Lower leg skin (tissue), 4 donors: ENCODE measurements around the gene TBCD. TPM values are rescaled to one million over a fixed set of nuclear protein-coding genes. Genes with fewer than 3 reads are reported as not detected.

Experiments
- DNase-seq, 2 donors: peaks; one replicate each; pipeline ENCODE4 v3.0.0-alpha.2; 2019; ENCODE audit warnings: low spot score in 2 of 2
- H3K4me3 ChIP-seq: fragments of 200-600 bp; sonication (generic); 2 replicates; pipeline ENCODE4 v1.5.1; 2017; ENCODE audit warnings: mild to moderate bottlenecking, low read depth; ENCODE audit not compliant: poor library complexity, severe bottlenecking
- CTCF ChIP-seq, 3 donors: fragments of 450-650 bp; IDR thresholded peaks; one replicate each; pipeline ENCODE4 v1.5.1; 2016; ENCODE audit warnings: antibody characterized with exemption in 3 of 3, mild to moderate bottlenecking in 3 of 3, moderate library complexity in 2 of 3
- POLR2A ChIP-seq, 2 donors: fragments of 450-650 bp; IDR thresholded peaks; one replicate each; pipeline ENCODE4 v1.6.1; 2016 to 2017; ENCODE audit warnings: antibody characterized with exemption in 2 of 2, mild to moderate bottlenecking in 1 of 2, moderate library complexity in 1 of 2
- WGBS, 2 donors: methylation state at CpG; one replicate each; pipeline ENCODE4 v1.1.5; 2018; 5-methylcytosine and 5-hydroxymethylcytosine counted together
- intact Hi-C: fragments of 100-400 bp; cut with DNase I; formaldehyde crosslinking; loops from one replicate; pipeline ENCODE4 v1.15.0; 2023; ENCODE audit warnings: low total_unique reads
- total RNA-seq, 4 donors: library from RNA; depleted of rRNA; stranded (reverse); fragments of >200 nt; gene quantifications; one replicate each; pipeline ENCODE4 v1.1.0, GENCODE V29; 2016

The TBCD gene
- total RNA-seq, 4 donors from 2014 or later = 38.7 to 73.4 (median 51.5) TPM

DNA sequence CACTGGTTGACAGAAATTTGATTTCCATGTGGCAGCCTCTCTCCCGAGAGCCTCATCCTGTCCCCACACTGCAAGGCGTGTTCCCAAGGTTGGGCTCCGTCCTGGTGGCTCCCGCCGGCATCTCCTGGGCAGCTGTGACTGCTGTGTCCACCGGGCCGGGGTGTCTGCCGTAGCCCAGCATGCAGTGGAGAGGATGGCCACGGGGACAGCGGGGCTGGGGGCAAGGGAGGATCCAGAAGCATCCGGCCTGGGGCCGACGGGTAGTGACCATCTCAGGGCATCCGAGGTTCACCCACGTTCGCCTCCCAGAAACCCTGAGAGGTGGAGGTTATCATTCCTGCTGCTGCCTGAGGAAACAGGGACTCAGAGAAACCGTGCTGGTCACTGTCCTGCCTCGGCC, 46.1 kb upstream of the TBCD start:
- DNase-seq = no peak
- TF ChIP-seq POLR2A (IDR thresholded peaks at IDR 0.05) (no peak), CTCF (IDR thresholded peaks at IDR 0.05) (no peak)
- WGBS, 2 donors = 88 to 95% methylated on average over 11 to 18 of the region's 18 CpGs

GRCh38 chr17:82709024-82709675, 42.7 kb upstream of the TBCD start:
- 39 to 56% methylated on average over 3 to 4 of the region's 9 CpGs for WGBS, 2 donors
- intact Hi-C loops = no loop called here
- TF ChIP-seq CTCF (IDR thresholded peaks at IDR 0.05) = no peak
- TF ChIP-seq POLR2A (IDR thresholded peaks at IDR 0.05) = no peak
- no peak overlapping the region for H3K4me3 ChIP-seq
- DNase-seq = no peak

More for the DNA sequence above, 46.1 kb upstream of the TBCD start:
- intact Hi-C loops = no loop called here
- no peak overlapping the region for H3K4me3 ChIP-seq

- intact Hi-C loops = no loop called here
Measured at GRCh38 chr17:82709676-82710498, 42.0 kb upstream of the TBCD start.

GRCh38 chr17:82710499-82711232, 41.2 kb upstream of the TBCD start:
- intact Hi-C loops = no loop called here
- TF ChIP-seq POLR2A (IDR thresholded peaks at IDR 0.05) (no peak), CTCF (IDR thresholded peaks at IDR 0.05) (no peak)
- WGBS, 2 donors = 75 to 80% methylated on average over 28 to 29 of the region's 29 CpGs
- no peak for DNase-seq
- H3K4me3 ChIP-seq = no peak overlapping the region

More at GRCh38 chr17:82709676-82710498, 42.0 kb upstream of the TBCD start:
- H3K4me3 ChIP-seq = no peak overlapping the region
- WGBS, 2 donors = 85 to 90% methylated on average over 25 of the region's 25 CpGs
- TF ChIP-seq POLR2A (IDR thresholded peaks at IDR 0.05) (no peak), CTCF (IDR thresholded peaks at IDR 0.05) (no peak)
- no peak for DNase-seq

DNA sequence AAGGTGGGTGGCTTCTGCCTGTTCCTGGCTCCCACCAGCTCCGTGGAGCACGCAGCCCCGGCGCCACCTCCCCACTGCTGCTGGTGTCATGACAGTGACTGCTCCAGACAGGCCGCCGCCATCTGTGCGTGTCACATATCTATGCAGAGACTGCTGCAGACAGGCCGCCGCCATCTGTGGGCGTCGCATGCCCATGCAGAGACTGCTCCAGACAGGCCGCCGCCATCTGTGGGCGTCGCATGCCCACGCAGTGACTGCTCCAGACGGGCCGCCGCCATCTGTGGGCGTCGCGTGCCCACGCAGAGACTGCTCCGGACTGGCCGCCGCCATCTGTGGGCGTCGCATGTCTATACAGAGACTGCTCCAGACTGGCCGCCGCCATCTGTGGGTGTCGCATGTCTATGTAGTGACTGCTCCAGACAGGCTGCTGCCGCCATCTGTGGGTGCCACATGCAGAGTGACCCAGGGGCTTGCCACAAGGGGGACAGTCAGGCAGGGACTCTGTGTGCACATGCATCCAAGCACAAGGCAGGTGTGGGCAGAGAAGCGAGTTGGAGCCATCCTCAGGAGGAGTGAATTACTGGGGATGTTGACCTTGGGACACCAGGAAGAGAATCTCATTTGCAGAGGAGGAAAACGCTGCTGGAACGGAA, 38.7 kb upstream of the TBCD start:
- DNase-seq = no peak
- H3K4me3 ChIP-seq = no peak overlapping the region
- TF ChIP-seq POLR2A (IDR thresholded peaks at IDR 0.05) (no peak), CTCF (IDR thresholded peaks at IDR 0.05) (no peak)
- intact Hi-C loops = no loop called here
- 88 to 89% methylated on average over 32 of the region's 35 CpGs for WGBS, 2 donors
